NCI-H1417 treated with DMSO at 0.1 percent for 48 hours (cell line): Measurements from ENCODE around the gene NKX2-3.

Experiments
- DNase-seq: peaks from one replicate; lab custom pipeline; 2025; lab: John Stamatoyannopoulos, UW

The NKX2-3 gene

GRCh38 chr10:99539120-99539519, 6.4 kb downstream of the NKX2-3 start:
- no peak for DNase-seq

GRCh38 chr10:99539820-99540219, 7.1 kb downstream of the NKX2-3 start:
- DNase-seq: no peak

GRCh38 chr10:99540306-99540656, 7.5 kb downstream of the NKX2-3 start:
- DNase-seq: no peak

GRCh38 chr10:99540657-99541531, 8.2 kb downstream of the NKX2-3 start:
- DNase-seq: no peak

- no peak for DNase-seq
These were observed 11.6 kb downstream of the NKX2-3 start for GRCh38 chr10:99544322-99544721.

GRCh38 chr10:99548041-99548530, 15.3 kb downstream of the NKX2-3 start:
- no peak for DNase-seq

GRCh38 chr10:99551158-99551557, 18.4 kb downstream of the NKX2-3 start:
- DNase-seq: peak; percentile 12

GRCh38 chr10:99551616-99552015, 18.9 kb downstream of the NKX2-3 start:
- no peak for DNase-seq

- no peak for DNase-seq
These were observed 22.6 kb downstream of the NKX2-3 start for GRCh38 chr10:99555371-99555770.

- no peak for DNase-seq
These were observed 23.2 kb downstream of the NKX2-3 start for GRCh38 chr10:99555825-99556523.

GRCh38 chr10:99557044-99557443, 24.3 kb downstream of the NKX2-3 start:
- DNase-seq: no peak

- DNase-seq: no peak
These were observed 26.0 kb downstream of the NKX2-3 start for GRCh38 chr10:99558708-99559107.

- no peak for DNase-seq
These were observed 27.8 kb downstream of the NKX2-3 start for GRCh38 chr10:99560277-99561126.

- DNase-seq: no peak
These were observed 29.9 kb downstream of the NKX2-3 start for GRCh38 chr10:99562631-99563030.

GRCh38 chr10:99564361-99564760, 31.6 kb downstream of the NKX2-3 start:
- no peak for DNase-seq

GRCh38 chr10:99565166-99565565, 32.4 kb downstream of the NKX2-3 start:
- no peak for DNase-seq

GRCh38 chr10:99569253-99569939, 36.7 kb downstream of the NKX2-3 start:
- no peak for DNase-seq

GRCh38 chr10:99569961-99570360, 37.2 kb downstream of the NKX2-3 start:
- DNase-seq: no peak

GRCh38 chr10:99571816-99572215, 39.1 kb downstream of the NKX2-3 start:
- no peak for DNase-seq

GRCh38 chr10:99573790-99574189, 41.0 kb downstream of the NKX2-3 start:
- DNase-seq: no peak

GRCh38 chr10:99579971-99580370, 47.2 kb downstream of the NKX2-3 start:
- DNase-seq: no peak
